Calu3 (cell line): ENCODE measurements around the gene HEMGN. TPM values are rescaled to one million over a fixed set of nuclear protein-coding genes. Genes with fewer than 3 reads are reported as not detected.
A peak's percentile ranks its signal among the peaks of the same experiment; 100 is the strongest.

Source experiments
- BruUV-seq: library from RNA; stranded (reverse); fragments of 400-500 nt; replicated peaks from 2 replicates; lab custom pipeline; 2021; lab: Mats Ljungman, UMichigan
- CTCF ChIA-PET: fragments of 300-600 bp; sonication (Branson Sonifier 250); formaldehyde crosslinking; loops from one replicate; lab custom pipeline; 2022; ENCODE audit warnings: antibody characterized with exemption; lab: Charles Lee
- DNase-seq: peaks from one replicate; pipeline ENCODE4 v3.0.0; 2022
- H3K27ac Mint-ChIP-seq: one replicate; pipeline ENCODE4 v1.8.0; 2022; ENCODE audit warnings: mixed read lengths; ENCODE audit not compliant: unreplicated experiment
- H3K27me3 Mint-ChIP-seq: one replicate; pipeline ENCODE4 v1.8.0; 2022; ENCODE audit warnings: mixed read lengths; ENCODE audit not compliant: unreplicated experiment
- H3K36me3 Mint-ChIP-seq: one replicate; pipeline ENCODE4 v1.8.0; 2022; ENCODE audit warnings: mild to moderate bottlenecking, moderate library complexity, mixed read lengths; ENCODE audit not compliant: insufficient read depth, unreplicated experiment
- H3K4me1 Mint-ChIP-seq: one replicate; pipeline ENCODE4 v1.8.0; 2022; ENCODE audit warnings: mild to moderate bottlenecking, low read depth, mixed read lengths; ENCODE audit not compliant: unreplicated experiment
- H3K4me3 Mint-ChIP-seq: one replicate; pipeline ENCODE4 v1.8.0; 2022; ENCODE audit warnings: mild to moderate bottlenecking, low read depth, moderate library complexity, mixed read lengths; ENCODE audit not compliant: unreplicated experiment
- H3K9me3 Mint-ChIP-seq: one replicate; pipeline ENCODE4 v1.8.0; 2022; ENCODE audit warnings: low read depth, mixed read lengths; ENCODE audit not compliant: unreplicated experiment
- CTCF ChIP-seq: fragments of 200-600 bp; IDR thresholded peaks from one replicate; pipeline ENCODE4 v1.8.0; 2022; ENCODE audit warnings: antibody characterized with exemption; ENCODE audit not compliant: unreplicated experiment
- intact Hi-C: fragments of 100-400 bp; cut with micrococcal nuclease; formaldehyde crosslinking; loops from one replicate; pipeline ENCODE4 v1.10.0; 2022; ENCODE audit not compliant: unreplicated experiment
- total RNA-seq: library from RNA; stranded (reverse); gene quantifications from 2 replicates; pipeline ENCODE4 v1.2.3, GENCODE V29; 2022

Gene HEMGN
- total RNA-seq, 1 experiment from 2014 or later: not detected

GRCh38 chr9:97984188-97985057 is 46.5 kb upstream of the HEMGN start:
- intact Hi-C loops: no loop called here
- Mint-ChIP-seq H3K27ac (no peak overlapping the region), H3K4me1 (peaks cover 16% of the 10 kb centered on the region), H3K9me3 (no peaks in the 10 kb centered on the region), H3K4me3 (peak overlapping the region; percentile 72), H3K27me3 (no peaks in the 10 kb centered on the region), H3K36me3 (peaks cover 35% of the 10 kb centered on the region)
- CTCF ChIA-PET: no interaction called here
- no peak for TF ChIP-seq CTCF
- peak; percentile 69 for DNase-seq
- no TSS peak for BruUV-seq

GRCh38 chr9:97983589-97984187 is 45.7 kb upstream of the HEMGN start:
- CTCF ChIA-PET: interaction anchor here (1.1 kb wide), 1 partner anchor 61 kb away, joined by 3 read pairs; the partner anchor contains the start of gene TRMO

GRCh38 chr9:97982683-97983588 is 45.0 kb upstream of the HEMGN start, which contains the start of gene ANP32B:
Gene ANP32B, plus strand, starts transcription at chr9:97983341. Its CDS starts 215 bp downstream, at chr9:97983556.
- no peaks in the 10 kb centered on the region for H3K9me3 Mint-ChIP-seq
- BruUV-seq: TSS peak; percentile 80

More at GRCh38 chr9:97983589-97984187, 45.7 kb upstream of the HEMGN start:
- Mint-ChIP-seq H3K4me3 (peak overlapping the region; percentile 72), H3K4me1 (peaks cover 10% of the 10 kb centered on the region), H3K27ac (no peak overlapping the region), H3K36me3 (peaks cover 35% of the 10 kb centered on the region), H3K27me3 (no peaks in the 10 kb centered on the region), H3K9me3 (no peaks in the 10 kb centered on the region)
- TF ChIP-seq CTCF: no peak
- no TSS peak for BruUV-seq
- peak; percentile 33 for DNase-seq
- intact Hi-C loops: no loop called here

More at GRCh38 chr9:97982683-97983588, 45.0 kb upstream of the HEMGN start, which contains the start of gene ANP32B:
- CTCF ChIA-PET: interaction anchor here (0.6 to 1.1 kb wide), 2 partner anchors 52 to 60 kb away, joined by 3 read pairs; partner anchors contain the start of gene TRMO
- TF ChIP-seq CTCF: peak; percentile 86
- Mint-ChIP-seq H3K27me3 (no peaks in the 10 kb centered on the region), H3K4me1 (peaks cover 10% of the 10 kb centered on the region), H3K27ac (no peak within 1 kb of the TSS), H3K36me3 (peaks cover 35% of the 10 kb centered on the region), H3K4me3 (peak within 1 kb of the TSS; percentile 72)
- peak; percentile 88 for DNase-seq
- intact Hi-C loops: no loop called here
